DND-41 (cell line): ENCODE measurements around the gene ZNF160.
A peak's percentile ranks its signal among the peaks of the same experiment; 100 is the strongest.

Source experiments
- ATAC-seq: fragments of 200-7000 bp; cut with Tn5 transposase; 3 replicates; pipeline ENCODE4 v1.9.1; 2021; ENCODE audit warnings: low read depth; ENCODE audit not compliant: insufficient read depth
- DNase-seq: peaks from one replicate; pipeline ENCODE4 v3.0.0-alpha.2; 2020
- H2AFZ ChIP-seq: 2 replicates; pipeline ENCODE4 v1.6.0; 2012; ENCODE audit warnings: low read depth, low read length
- H3K27ac ChIP-seq: 2 replicates; pipeline ENCODE4 v1.5.1; 2012; ENCODE audit warnings: low read length, inconsistent platforms
- H3K27me3 ChIP-seq: fragments of 200-600 bp; sonication (generic); 2 replicates; pipeline ENCODE4 v1.6.0; 2012; ENCODE audit warnings: low read length, mild to moderate bottlenecking, inconsistent platforms; ENCODE audit not compliant: insufficient read depth, poor library complexity
- H3K36me3 ChIP-seq: 2 replicates; pipeline ENCODE4 v1.5.1; 2012; ENCODE audit warnings: low read length, inconsistent platforms; ENCODE audit not compliant: insufficient read depth
- H3K4me1 ChIP-seq: 2 replicates; pipeline ENCODE4 v1.5.1; 2012; ENCODE audit warnings: mild to moderate bottlenecking, low read length; ENCODE audit not compliant: insufficient read depth
- H3K4me2 ChIP-seq: 2 replicates; pipeline ENCODE4 v1.6.0; 2012; ENCODE audit warnings: mild to moderate bottlenecking, moderate library complexity, low read length, inconsistent platforms; ENCODE audit not compliant: insufficient read depth
- H3K4me3 ChIP-seq, 2 experiments: fragments of 200-600 bp in 1 of 2; shearing (Covaris generic) in 1 of 2; 2 replicates each; pipeline ENCODE4 v1.5.1; 2012 to 2016; ENCODE audit warnings: inconsistent platforms in 2 of 2, low read length in 2 of 2, mild to moderate bottlenecking in 2 of 2, low read depth in 1 of 2, moderate library complexity in 1 of 2
- H3K79me2 ChIP-seq: 2 replicates; pipeline ENCODE4 v1.6.0; 2012; ENCODE audit warnings: low read length, inconsistent platforms; ENCODE audit not compliant: insufficient read depth
- H3K9ac ChIP-seq: 2 replicates; pipeline ENCODE4 v1.6.0; 2012; ENCODE audit warnings: low read depth, mild to moderate bottlenecking, inconsistent platforms, low read length, moderate library complexity
- H3K9me3 ChIP-seq: 2 replicates; pipeline ENCODE4 v1.5.1; 2012; ENCODE audit warnings: low read length, moderate library complexity, mild to moderate bottlenecking, inconsistent platforms; ENCODE audit not compliant: insufficient read depth, severe bottlenecking
- H4K20me1 ChIP-seq: 2 replicates; pipeline ENCODE4 v1.6.0; 2012; ENCODE audit warnings: low read length; ENCODE audit not compliant: insufficient read depth
- CTCF ChIP-seq: IDR thresholded peaks from 2 replicates; pipeline ENCODE4 v1.5.1; 2012; ENCODE audit warnings: borderline replicate concordance, low read length, moderate library complexity, mild to moderate bottlenecking; ENCODE audit not compliant: poor library complexity, severe bottlenecking; ENCODE audit errors: extremely low read depth
- EZH2 ChIP-seq: IDR thresholded peaks from 3 replicates; pipeline ENCODE4 v1.6.1; 2012; ENCODE audit warnings: borderline replicate concordance, low read depth, mild to moderate bottlenecking, moderate library complexity, low read length, inconsistent platforms; ENCODE audit not compliant: severe bottlenecking

ZNF160 gene

GRCh38 chr19:53112286-53112685 lies 9.1 kb upstream of the ZNF160 start:
- no peaks in the 10 kb centered on the region for H4K20me1 ChIP-seq
- peaks cover 71% of the 10 kb centered on the region for H3K36me3 ChIP-seq
- TF ChIP-seq CTCF (no peak), EZH2 (no peak)
- H3K4me3 ChIP-seq = no peak overlapping the region
- no peaks in the 10 kb centered on the region for H3K27me3 ChIP-seq
- H3K4me1 ChIP-seq = no peaks in the 10 kb centered on the region
- no peak overlapping the region for H3K4me2 ChIP-seq
- no peaks in the 10 kb centered on the region for H3K79me2 ChIP-seq
- ATAC-seq (no peak), DNase-seq (no peak)
- H2AFZ ChIP-seq = no peak overlapping the region
- no peak overlapping the region for H3K9ac ChIP-seq
- H3K27ac ChIP-seq = no peak overlapping the region
- no peaks in the 10 kb centered on the region for H3K9me3 ChIP-seq

DNA sequence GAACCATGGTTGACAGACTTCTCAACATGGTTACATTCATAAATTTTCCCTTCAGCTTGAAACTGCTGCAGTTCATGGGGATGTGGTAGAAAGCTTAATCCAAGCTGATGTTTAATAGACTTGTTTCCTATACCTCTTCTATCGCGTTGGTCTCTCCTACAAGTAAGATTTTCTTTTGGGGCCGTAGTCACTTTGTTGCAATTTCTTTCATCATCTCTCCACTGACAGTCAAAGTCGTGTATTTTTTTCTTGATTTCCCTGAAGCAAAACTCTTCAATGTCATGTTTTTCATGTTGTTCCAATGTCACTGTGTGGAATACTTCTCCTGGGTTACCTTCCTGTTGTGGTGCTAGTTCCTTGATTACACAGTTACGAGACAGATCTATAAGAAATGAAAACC lies 6.3 kb upstream of the ZNF160 start:
- no peaks in the 10 kb centered on the region for H3K79me2 ChIP-seq
- no peak overlapping the region for H3K9ac ChIP-seq
- no peaks in the 10 kb centered on the region for H3K27me3 ChIP-seq
- H3K4me1 ChIP-seq = no peaks in the 10 kb centered on the region
- TF ChIP-seq CTCF (no peak), EZH2 (no peak)
- H2AFZ ChIP-seq = no peak overlapping the region
- H3K36me3 ChIP-seq = peaks cover 45% of the 10 kb centered on the region
- H3K4me2 ChIP-seq = no peak overlapping the region
- H4K20me1 ChIP-seq = no peaks in the 10 kb centered on the region
- no peak overlapping the region for H3K27ac ChIP-seq
- DNase-seq (no peak), ATAC-seq (no peak)
- no peak overlapping the region for H3K4me3 ChIP-seq
- H3K9me3 ChIP-seq = no peaks in the 10 kb centered on the region

DNA sequence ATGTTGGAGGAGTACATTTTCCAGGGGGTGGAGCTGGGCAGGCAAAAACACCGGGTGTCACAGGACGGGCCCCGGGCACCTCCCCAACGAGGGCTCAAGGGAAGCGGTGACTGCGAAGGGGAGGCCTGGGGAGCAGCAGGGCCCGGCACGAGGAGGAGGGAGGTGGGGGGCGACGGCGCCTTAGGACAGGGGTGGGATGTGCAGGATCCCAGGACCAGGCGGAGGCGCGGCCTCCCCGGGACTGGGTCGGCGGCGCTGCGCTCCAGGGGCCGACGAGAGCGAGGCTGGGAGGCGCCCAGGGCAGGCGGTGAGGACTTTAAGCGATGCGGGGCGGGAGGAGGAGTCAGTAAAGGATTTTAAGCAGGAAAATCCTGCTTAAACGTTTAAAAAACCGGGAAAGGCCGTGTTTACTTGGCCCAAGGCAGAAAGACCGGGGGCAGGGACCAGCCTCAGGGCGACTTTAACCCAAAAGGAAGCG lies 427 bp downstream of the ZNF160 start:
- no peaks in the 10 kb centered on the region for H3K9me3 ChIP-seq
- H3K79me2 ChIP-seq = peaks cover 53% of the 10 kb centered on the region
- peaks cover 37% of the 10 kb centered on the region for H3K4me1 ChIP-seq
- H4K20me1 ChIP-seq = peaks cover 27% of the 10 kb centered on the region
- H3K27ac ChIP-seq = peak overlapping the region; percentile 86
- H3K9ac ChIP-seq = peak overlapping the region; percentile 90
- peak overlapping the region; percentile 97 for H3K4me2 ChIP-seq
- ATAC-seq (peak; percentile 28), DNase-seq (peak; percentile 62)
- TF ChIP-seq EZH2 (no peak), CTCF (no peak)
- peak overlapping the region; percentile 74 to 81 for H3K4me3 ChIP-seq
- H3K36me3 ChIP-seq = peaks cover 23% of the 10 kb centered on the region
- H3K27me3 ChIP-seq = no peaks in the 10 kb centered on the region
- H2AFZ ChIP-seq = peak overlapping the region; percentile 93
